Fibroblast of villous mesenchyme (primary cell): ENCODE results near the gene CAPN7. TPM values are rescaled to one million over a fixed set of nuclear protein-coding genes. Genes with fewer than 3 reads are reported as not detected.

Source experiments
- DNase-seq: peaks from one replicate; pipeline ENCODE4 v3.0.0-alpha.2; 2010; ENCODE audit warnings: low read depth
- H3K4me3 ChIP-seq: 2 replicates; pipeline ENCODE4 v1.5.1; 2011; ENCODE audit warnings: low read depth, mild to moderate bottlenecking, low read length
- total RNA-seq: library from RNA; depleted of rRNA; stranded (reverse); fragments of >200 nt; gene quantifications from 2 replicates; pipeline ENCODE4 v1.2.3, GENCODE V29; 2012
- TF ChIP-seq, protein P1 (sequence below): IDR thresholded peaks from 2 replicates; pipeline ENCODE4 v1.5.1; 2012; ENCODE audit warnings: low read depth, mild to moderate bottlenecking, low read length; ENCODE audit not compliant: insufficient read depth

The CAPN7 gene
- total RNA-seq, 1 donor, result 51.4 TPM

DNA sequence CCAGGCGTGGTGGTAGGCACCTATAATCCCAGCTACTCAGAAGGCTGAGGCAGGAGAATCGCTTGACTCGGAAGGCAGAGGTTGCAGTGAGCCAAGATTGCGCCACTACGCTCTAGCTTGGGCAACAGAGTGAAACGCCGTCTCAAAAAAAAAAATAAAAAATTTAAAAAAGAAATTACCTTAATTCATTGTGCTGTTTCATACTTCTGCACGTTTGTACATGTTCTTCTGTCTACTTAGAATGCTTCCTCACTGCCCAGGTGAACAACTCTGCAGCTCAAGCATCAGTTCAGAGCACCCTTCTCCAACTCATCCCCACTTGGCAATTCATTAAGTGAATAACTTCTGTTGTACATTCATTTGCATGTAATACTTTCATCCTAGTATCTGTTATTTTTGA is 14.0 kb downstream of the CAPN7 start:
- TF ChIP-seq, protein P1, sequence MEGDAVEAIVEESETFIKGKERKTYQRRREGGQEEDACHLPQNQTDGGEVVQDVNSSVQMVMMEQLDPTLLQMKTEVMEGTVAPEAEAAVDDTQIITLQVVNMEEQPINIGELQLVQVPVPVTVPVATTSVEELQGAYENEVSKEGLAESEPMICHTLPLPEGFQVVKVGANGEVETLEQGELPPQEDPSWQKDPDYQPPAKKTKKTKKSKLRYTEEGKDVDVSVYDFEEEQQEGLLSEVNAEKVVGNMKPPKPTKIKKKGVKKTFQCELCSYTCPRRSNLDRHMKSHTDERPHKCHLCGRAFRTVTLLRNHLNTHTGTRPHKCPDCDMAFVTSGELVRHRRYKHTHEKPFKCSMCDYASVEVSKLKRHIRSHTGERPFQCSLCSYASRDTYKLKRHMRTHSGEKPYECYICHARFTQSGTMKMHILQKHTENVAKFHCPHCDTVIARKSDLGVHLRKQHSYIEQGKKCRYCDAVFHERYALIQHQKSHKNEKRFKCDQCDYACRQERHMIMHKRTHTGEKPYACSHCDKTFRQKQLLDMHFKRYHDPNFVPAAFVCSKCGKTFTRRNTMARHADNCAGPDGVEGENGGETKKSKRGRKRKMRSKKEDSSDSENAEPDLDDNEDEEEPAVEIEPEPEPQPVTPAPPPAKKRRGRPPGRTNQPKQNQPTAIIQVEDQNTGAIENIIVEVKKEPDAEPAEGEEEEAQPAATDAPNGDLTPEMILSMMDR, result no peak
- DNase-seq, result no peak
- no peak overlapping the region for H3K4me3 ChIP-seq

GRCh38 chr3:15220661-15221060 is 14.6 kb downstream of the CAPN7 start:
- TF ChIP-seq, protein P1, result no peak
- H3K4me3 ChIP-seq, result no peak overlapping the region
- no peak for DNase-seq

GRCh38 chr3:15221574-15222217 is 15.7 kb downstream of the CAPN7 start:
- TF ChIP-seq, protein P1, result no peak
- no peak for DNase-seq
- H3K4me3 ChIP-seq, result no peak overlapping the region

DNA sequence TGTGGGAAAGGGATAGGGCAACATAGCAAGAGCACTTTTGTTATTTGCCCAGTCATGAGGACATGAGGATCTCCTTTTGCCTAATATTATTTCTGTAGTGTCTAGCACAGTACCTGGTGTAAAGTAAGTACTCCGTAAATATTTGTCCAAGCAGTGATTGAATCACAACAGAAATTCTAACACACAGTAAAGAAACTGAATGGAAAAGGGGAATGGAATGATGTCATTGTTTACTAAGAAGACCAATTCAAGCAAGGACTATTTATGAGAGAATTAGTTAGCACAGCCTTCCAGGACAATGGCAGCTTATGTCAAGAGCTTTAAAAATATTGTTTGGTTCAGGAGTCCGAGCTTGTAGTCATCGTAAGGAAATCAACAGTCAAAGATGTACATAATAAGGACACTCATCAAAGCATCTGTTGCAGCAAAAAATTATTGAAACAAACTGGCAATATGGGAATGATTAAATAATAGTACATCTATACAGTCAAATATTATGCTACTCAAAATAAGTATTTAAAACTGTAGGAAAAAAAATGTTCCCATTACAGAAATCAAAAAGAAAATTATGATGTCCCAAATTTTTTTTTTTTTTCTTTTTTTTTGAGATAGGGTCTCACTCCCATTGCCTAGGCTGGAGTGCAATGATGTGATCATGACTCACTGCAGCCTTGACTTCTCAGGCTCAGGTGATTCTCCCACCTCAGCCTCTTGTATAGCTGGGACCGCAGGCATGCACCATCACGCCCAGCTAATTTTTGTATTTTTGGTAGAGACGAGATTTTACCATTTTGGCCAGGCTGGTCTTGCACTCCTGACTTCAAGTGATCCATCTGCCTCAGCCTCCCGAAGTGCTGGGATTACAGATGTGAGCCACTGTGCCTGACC is 17.9 kb downstream of the CAPN7 start:
- H3K4me3 ChIP-seq, result no peak overlapping the region
- TF ChIP-seq, protein P1, result no peak
- DNase-seq, result no peak

GRCh38 chr3:15228147-15228546 is 22.1 kb downstream of the CAPN7 start:
- DNase-seq, result no peak
- TF ChIP-seq, protein P1, result no peak

GRCh38 chr3:15229262-15229661 is 23.2 kb downstream of the CAPN7 start:
- DNase-seq, result no peak
- H3K4me3 ChIP-seq, result no peak overlapping the region
- TF ChIP-seq, protein P1, result no peak

More at GRCh38 chr3:15228147-15228546, 22.1 kb downstream of the CAPN7 start:
- H3K4me3 ChIP-seq, result no peak overlapping the region
